SK-N-MC (cell line): ENCODE data around the gene DNASE2.

ENCODE experiments used
- DNase-seq: peaks from one replicate; pipeline ENCODE4 v3.0.0-alpha.2; 2011; ENCODE audit warnings: low read depth, low spot score
- H3K27ac ChIP-seq: fragments of 200-600 bp; sonication (generic); 2 replicates; pipeline ENCODE4 v1.5.1; 2016; ENCODE audit warnings: mixed run types
- H3K36me3 ChIP-seq: fragments of 200-600 bp; sonication (generic); 2 replicates; pipeline ENCODE4 v1.6.1; 2017; ENCODE audit warnings: antibody characterized with exemption, low read length, mixed read lengths; ENCODE audit not compliant: insufficient read depth
- H3K4me3 ChIP-seq: fragments of 200-600 bp; sonication (generic); 2 replicates; pipeline ENCODE4 v1.5.1; 2016
- H3K9ac ChIP-seq: fragments of 200-600 bp; sonication (generic); 2 replicates; pipeline ENCODE4 v1.8.0; 2017; ENCODE audit warnings: mixed run types, mixed read lengths; ENCODE audit not compliant: insufficient read length
- H3K9me3 ChIP-seq: fragments of 200-600 bp; sonication (generic); 2 replicates; pipeline ENCODE4 v1.6.1; 2017; ENCODE audit warnings: low read depth, mild to moderate bottlenecking, antibody characterized with exemption, low read length, moderate library complexity, mixed read lengths
- EZH2 ChIP-seq: fragments of 200-600 bp; sonication (generic); IDR thresholded peaks from one replicate; pipeline ENCODE4 v1.6.1; 2017; ENCODE audit warnings: antibody characterized with exemption
- FOXP2 ChIP-seq: optimal IDR thresholded peaks from 2 replicates; pipeline ENCODE3; 2011; ENCODE audit warnings: mild to moderate bottlenecking, moderate library complexity; ENCODE audit not compliant: insufficient read depth; ENCODE audit errors: extremely low read length, control extremely low read depth
- POLR2AphosphoS5 ChIP-seq: IDR thresholded peaks from 2 replicates; pipeline ENCODE4 v1.6.1; 2012; ENCODE audit warnings: mild to moderate bottlenecking, low read depth, low read length, borderline replicate concordance

The DNASE2 gene

GRCh38 chr19:12913011-12913561 lies 31.8 kb upstream of the DNASE2 start:
- Histone ChIP-seq H3K27ac (peak overlapping the region; percentile 14), H3K4me3 (no peak overlapping the region), H3K9ac (peak overlapping the region; percentile 11), H3K36me3 (no peaks in the 10 kb centered on the region), H3K9me3 (no peaks in the 10 kb centered on the region)
- DNase-seq = no peak
- no peak for TF ChIP-seq EZH2
- TF ChIP-seq POLR2AphosphoS5 = no peak
- TF ChIP-seq FOXP2 = no peak

GRCh38 chr19:12912571-12912970 lies 31.3 kb upstream of the DNASE2 start:
- Histone ChIP-seq H3K9me3 (no peaks in the 10 kb centered on the region), H3K9ac (no peak overlapping the region), H3K27ac (peak overlapping the region; percentile 14; the same call in 1 of the 2 replicates), H3K36me3 (no peaks in the 10 kb centered on the region), H3K4me3 (no peak overlapping the region)
- DNase-seq = no peak
- TF ChIP-seq EZH2 (no peak), FOXP2 (no peak), POLR2AphosphoS5 (no peak)

GRCh38 chr19:12907166-12907565 lies 25.9 kb upstream of the DNASE2 start:
- no peaks in the 10 kb centered on the region for H3K9me3 ChIP-seq
- TF ChIP-seq EZH2 (no peak), POLR2AphosphoS5 (no peak), FOXP2 (no peak)
- DNase-seq = no peak
- H3K27ac ChIP-seq = no peak overlapping the region
- H3K9ac ChIP-seq = no peak overlapping the region
- H3K4me3 ChIP-seq = no peak overlapping the region
- no peaks in the 10 kb centered on the region for H3K36me3 ChIP-seq

GRCh38 chr19:12899891-12900518 lies 18.8 kb upstream of the DNASE2 start:
- Histone ChIP-seq H3K4me3 (no peak overlapping the region), H3K27ac (no peak overlapping the region), H3K36me3 (no peaks in the 10 kb centered on the region), H3K9me3 (no peaks in the 10 kb centered on the region), H3K9ac (no peak overlapping the region)
- no peak for TF ChIP-seq POLR2AphosphoS5
- no peak for TF ChIP-seq EZH2
- no peak for TF ChIP-seq FOXP2
- no peak for DNase-seq

GRCh38 chr19:12896460-12896859 lies 15.2 kb upstream of the DNASE2 start:
- Histone ChIP-seq H3K27ac (no peak overlapping the region), H3K4me3 (no peak overlapping the region), H3K9ac (no peak overlapping the region), H3K9me3 (no peaks in the 10 kb centered on the region), H3K36me3 (no peaks in the 10 kb centered on the region)
- TF ChIP-seq FOXP2 = no peak
- TF ChIP-seq POLR2AphosphoS5 = no peak
- no peak for TF ChIP-seq EZH2
- DNase-seq = no peak

- H3K9ac ChIP-seq = no peak overlapping the region
- H3K4me3 ChIP-seq = no peak overlapping the region
- H3K9me3 ChIP-seq = no peaks in the 10 kb centered on the region
- no peak for DNase-seq
- H3K36me3 ChIP-seq = no peaks in the 10 kb centered on the region
- H3K27ac ChIP-seq = no peak overlapping the region
- no peak for TF ChIP-seq EZH2
Measured at GRCh38 chr19:12893582-12893981, 12.3 kb upstream of the DNASE2 start.

- TF ChIP-seq FOXP2 (no peak), POLR2AphosphoS5 (no peak), EZH2 (no peak)
- H3K4me3 ChIP-seq = peak overlapping the region; percentile 98
- H3K9ac ChIP-seq = peak overlapping the region; percentile 83
- H3K36me3 ChIP-seq = no peaks in the 10 kb centered on the region
- no peak for DNase-seq
- no peaks in the 10 kb centered on the region for H3K9me3 ChIP-seq
- no peak overlapping the region for H3K27ac ChIP-seq
Measured at GRCh38 chr19:12891553-12892021, 10.3 kb upstream of the DNASE2 start.

- Histone ChIP-seq H3K36me3 (no peaks in the 10 kb centered on the region), H3K27ac (peak within 1 kb of the TSS; percentile 40; the same call in 1 of the 2 replicates)
Measured at GRCh38 chr19:12890787-12891552, 9.7 kb upstream of the DNASE2 start, which contains the start of gene GCDH. TSS of gene GCDH (plus strand) at chr19:12891160. CDS start at chr19:12891305, 145 bp downstream.

More at GRCh38 chr19:12890787-12891552, 9.7 kb upstream of the DNASE2 start, which contains the start of gene GCDH:
- Histone ChIP-seq H3K9me3 (no peaks in the 10 kb centered on the region), H3K9ac (peak within 1 kb of the TSS; percentile 83), H3K4me3 (peak within 1 kb of the TSS; percentile 98)
- peak; percentile 97 for DNase-seq
- TF ChIP-seq EZH2 (no peak), POLR2AphosphoS5 (peak; percentile 74), FOXP2 (no peak)
